HL-60 (cell line): Measurements from ENCODE around the gene SDCCAG8.

Source experiments
- CTCF ChIP-seq: IDR thresholded peaks from one replicate; pipeline ENCODE4 v1.5.1; 2011; ENCODE audit warnings: low read length, control low read depth, inconsistent platforms; ENCODE audit not compliant: insufficient read depth
- POLR2AphosphoS5 ChIP-seq: IDR thresholded peaks from 2 replicates; pipeline ENCODE4 v1.6.1; 2012; ENCODE audit warnings: low read depth
- REST ChIP-seq: IDR thresholded peaks from 2 replicates; pipeline ENCODE4 v1.6.1; 2012; ENCODE audit warnings: low read depth; ENCODE audit not compliant: insufficient replicate concordance

GRCh38 chr1:243351337-243351736 is 95.5 kb downstream of the SDCCAG8 start:
- TF ChIP-seq CTCF (no peak), POLR2AphosphoS5 (no peak), REST (no peak)
